Testis (tissue), 3 donors: ENCODE results near the gene ABCC8. TPM values are rescaled to one million over a fixed set of nuclear protein-coding genes. Genes with fewer than 3 reads are reported as not detected.

ENCODE experiments used
- DNase-seq: peaks from one replicate; pipeline ENCODE4 v3.0.0-alpha.2; 2019
- H3K27ac ChIP-seq, 2 donors: fragments of 200-600 bp; sonication (generic); one replicate each; pipeline ENCODE4 v1.5.1; 2019
- H3K27me3 ChIP-seq: fragments of 200-600 bp; sonication (generic); one replicate; pipeline ENCODE4 v1.5.1; 2019
- H3K36me3 ChIP-seq: fragments of 200-600 bp; sonication (generic); one replicate; pipeline ENCODE4 v1.5.1; 2017; ENCODE audit warnings: low read depth; ENCODE audit errors: missing control alignments
- H3K4me1 ChIP-seq: fragments of 200-600 bp; sonication (generic); one replicate; pipeline ENCODE4 v1.5.1; 2019
- H3K4me3 ChIP-seq, 2 donors: fragments of 200-600 bp; sonication (generic); one replicate each; pipeline ENCODE4 v1.5.1; 2017 to 2019
- H3K9me3 ChIP-seq: fragments of 200-600 bp; sonication (generic); one replicate; pipeline ENCODE4 v1.5.1; 2017
- POLR2A ChIP-seq: fragments of 450-650 bp; IDR thresholded peaks from one replicate; pipeline ENCODE4 v1.6.1; 2017; ENCODE audit warnings: antibody characterized with exemption, mild to moderate bottlenecking, moderate library complexity
- WGBS, 2 donors: methylation state at CpG; one replicate each; pipeline ENCODE4 v1.1.5; 2018; 5-methylcytosine and 5-hydroxymethylcytosine counted together
- intact Hi-C: fragments of 100-400 bp; cut with DNase I; formaldehyde crosslinking; loops from one replicate; pipeline ENCODE4 v1.15.1; 2023; ENCODE audit warnings: low total_unique reads
- polyA plus RNA-seq: library from polyadenylated mRNA; stranded (reverse); fragments of 350-450 nt; fragmentation: Illumina TruSeq; extraction: RNeasy Lipid Tissue Mini Kit (QIAGEN cat#74804); gene quantifications from one replicate; pipeline ENCODE4 v1.2.3, GENCODE V29; 2014; ENCODE audit warnings: low read depth, low replicate concordance; ENCODE audit not compliant: insufficient read depth
- total RNA-seq, 2 donors: library from RNA; depleted of rRNA; stranded (reverse); fragments of >200 nt; gene quantifications; one replicate each; pipeline ENCODE4 v1.2.3, GENCODE V29; 2016
- TF ChIP-seq, protein P1 (sequence below), 3 experiments: fragments of 450-650 bp in 2 of 3; fragments of 200-600 bp in 1 of 3; sonication (generic) in 1 of 3; IDR thresholded peaks; one replicate each; pipeline ENCODE4 v1.5.1; 2016 to 2019; ENCODE audit warnings: antibody characterized with exemption in 3 of 3, mild to moderate bottlenecking in 2 of 3, moderate library complexity in 1 of 3

The ABCC8 gene
- total and polyA plus RNA-seq, 3 donors from 2014 or later = 1.5 to 2.2 (median 2.0) TPM

DNA sequence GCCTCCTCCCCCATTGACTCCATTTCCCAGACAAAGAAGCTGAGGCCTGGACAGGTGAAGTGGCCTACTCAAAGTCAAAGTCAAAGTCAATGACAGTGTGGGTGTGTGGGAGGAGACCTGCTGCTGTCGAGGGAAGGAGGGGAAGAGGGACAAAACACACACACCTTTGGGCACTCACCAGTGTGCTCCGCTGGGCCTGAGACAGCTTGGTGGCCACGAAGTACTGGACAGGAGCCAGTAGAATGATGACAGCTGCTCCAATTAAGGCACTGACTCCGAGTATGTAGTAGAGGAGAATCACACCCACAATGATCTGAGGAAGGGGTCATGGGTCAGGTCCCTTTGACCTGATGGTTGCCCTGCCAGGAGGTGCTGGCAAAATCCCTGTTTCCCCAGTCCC lies 33.6 kb downstream of the ABCC8 start:
- no peak for DNase-seq
- H3K9me3 ChIP-seq = no peaks in the 10 kb centered on the region
- H3K27me3 ChIP-seq = no peaks in the 10 kb centered on the region
- no peaks in the 10 kb centered on the region for H3K4me1 ChIP-seq
- WGBS, 2 donors = 68 to 70% methylated on average over 4 of the region's 4 CpGs
- intact Hi-C loops = no loop called here
- H3K27ac ChIP-seq = no peak overlapping the region
- H3K4me3 ChIP-seq = no peak overlapping the region
- TF ChIP-seq POLR2A = no peak
- TF ChIP-seq, protein P1, sequence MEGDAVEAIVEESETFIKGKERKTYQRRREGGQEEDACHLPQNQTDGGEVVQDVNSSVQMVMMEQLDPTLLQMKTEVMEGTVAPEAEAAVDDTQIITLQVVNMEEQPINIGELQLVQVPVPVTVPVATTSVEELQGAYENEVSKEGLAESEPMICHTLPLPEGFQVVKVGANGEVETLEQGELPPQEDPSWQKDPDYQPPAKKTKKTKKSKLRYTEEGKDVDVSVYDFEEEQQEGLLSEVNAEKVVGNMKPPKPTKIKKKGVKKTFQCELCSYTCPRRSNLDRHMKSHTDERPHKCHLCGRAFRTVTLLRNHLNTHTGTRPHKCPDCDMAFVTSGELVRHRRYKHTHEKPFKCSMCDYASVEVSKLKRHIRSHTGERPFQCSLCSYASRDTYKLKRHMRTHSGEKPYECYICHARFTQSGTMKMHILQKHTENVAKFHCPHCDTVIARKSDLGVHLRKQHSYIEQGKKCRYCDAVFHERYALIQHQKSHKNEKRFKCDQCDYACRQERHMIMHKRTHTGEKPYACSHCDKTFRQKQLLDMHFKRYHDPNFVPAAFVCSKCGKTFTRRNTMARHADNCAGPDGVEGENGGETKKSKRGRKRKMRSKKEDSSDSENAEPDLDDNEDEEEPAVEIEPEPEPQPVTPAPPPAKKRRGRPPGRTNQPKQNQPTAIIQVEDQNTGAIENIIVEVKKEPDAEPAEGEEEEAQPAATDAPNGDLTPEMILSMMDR (IDR thresholded peaks at IDR 0.05) = no peak
- H3K36me3 ChIP-seq = no peaks in the 10 kb centered on the region

DNA sequence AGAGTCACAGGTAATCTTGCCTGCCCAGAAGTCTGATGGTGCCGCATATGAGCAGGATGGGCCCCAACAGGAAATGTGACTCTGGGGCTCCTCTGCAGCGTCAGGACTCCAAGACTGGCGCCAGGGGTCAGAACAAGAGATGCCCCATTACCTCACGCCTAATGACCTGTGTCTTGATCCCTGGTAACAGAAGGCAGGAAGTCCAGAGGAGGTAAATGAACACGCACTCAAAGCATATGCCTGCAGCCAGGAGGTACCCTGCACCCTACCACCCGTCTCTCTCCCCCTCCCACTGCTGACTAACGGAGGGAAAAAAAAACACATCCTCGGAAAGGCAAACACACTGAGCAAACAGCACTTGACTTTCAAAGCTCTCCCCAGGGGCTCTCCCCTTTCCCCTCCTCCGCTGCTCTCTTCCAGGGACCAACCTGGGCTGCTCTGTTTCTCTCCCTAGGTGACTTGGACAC lies 37.3 kb downstream of the ABCC8 start:
- WGBS, 2 donors = 42 to 44% methylated on average over 9 of the region's 9 CpGs
- intact Hi-C loops = no loop called here
- no peak for DNase-seq
- Histone ChIP-seq H3K4me1 (no peaks in the 10 kb centered on the region), H3K27me3 (no peaks in the 10 kb centered on the region), H3K36me3 (no peaks in the 10 kb centered on the region), H3K27ac (no peak overlapping the region), H3K4me3 (no peak overlapping the region), H3K9me3 (no peaks in the 10 kb centered on the region)
- TF ChIP-seq POLR2A = no peak
- TF ChIP-seq, protein P1 (IDR thresholded peaks at IDR 0.05) = no peak

DNA sequence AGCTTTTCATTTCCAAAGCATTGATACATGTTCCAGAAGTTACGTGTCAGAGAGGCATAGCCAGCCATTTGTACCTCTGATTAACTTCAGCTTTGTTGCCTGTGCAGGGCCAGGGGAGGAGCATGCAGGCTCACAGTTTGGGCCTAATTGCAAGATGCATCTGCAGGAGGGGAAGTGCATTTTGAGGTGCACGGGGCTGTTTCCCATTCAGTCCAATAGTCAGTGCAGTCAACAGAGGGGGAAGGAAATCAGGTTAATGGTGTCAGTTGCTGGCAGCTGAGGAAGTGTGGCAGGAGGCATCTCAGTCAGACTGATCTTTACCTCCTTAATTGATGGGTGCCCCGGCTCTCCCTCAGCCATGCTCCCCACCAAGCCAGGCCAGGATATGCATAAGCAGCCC lies 39.3 kb downstream of the ABCC8 start:
- H3K36me3 ChIP-seq = no peaks in the 10 kb centered on the region
- no peak for DNase-seq
- TF ChIP-seq, protein P1 (IDR thresholded peaks at IDR 0.05) = no peak
- no peak for TF ChIP-seq POLR2A
- 83% methylated on average over 2 to 3 of the region's 3 CpGs for WGBS, 2 donors
- no peak overlapping the region for H3K27ac ChIP-seq
- H3K27me3 ChIP-seq = no peaks in the 10 kb centered on the region
- no peak overlapping the region for H3K4me3 ChIP-seq
- H3K4me1 ChIP-seq = no peaks in the 10 kb centered on the region
- H3K9me3 ChIP-seq = no peaks in the 10 kb centered on the region
- intact Hi-C loops = no loop called here

DNA sequence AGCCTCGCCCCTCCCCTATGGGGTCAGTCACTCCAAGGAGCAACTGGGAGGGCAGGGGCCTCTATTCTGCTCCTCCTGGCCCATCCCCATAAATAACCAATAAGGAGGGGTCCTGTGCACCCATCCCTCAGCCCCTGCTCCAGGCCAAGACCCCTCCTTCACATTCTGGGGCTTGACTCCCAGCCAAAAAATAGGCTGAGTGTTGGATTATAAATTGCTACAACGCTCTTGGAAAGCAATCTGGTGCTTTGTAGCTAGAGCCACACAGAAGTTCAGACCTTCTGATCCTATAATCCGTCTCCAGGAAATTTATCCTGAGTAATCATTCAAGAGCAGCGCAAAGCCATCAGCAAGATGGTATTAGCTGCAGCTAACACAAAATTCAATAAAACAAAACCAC lies 42.5 kb downstream of the ABCC8 start:
- no peaks in the 10 kb centered on the region for H3K4me1 ChIP-seq
- H3K9me3 ChIP-seq = no peaks in the 10 kb centered on the region
- 83 to 88% methylated on average over 4 of the region's 4 CpGs for WGBS, 2 donors

DNA sequence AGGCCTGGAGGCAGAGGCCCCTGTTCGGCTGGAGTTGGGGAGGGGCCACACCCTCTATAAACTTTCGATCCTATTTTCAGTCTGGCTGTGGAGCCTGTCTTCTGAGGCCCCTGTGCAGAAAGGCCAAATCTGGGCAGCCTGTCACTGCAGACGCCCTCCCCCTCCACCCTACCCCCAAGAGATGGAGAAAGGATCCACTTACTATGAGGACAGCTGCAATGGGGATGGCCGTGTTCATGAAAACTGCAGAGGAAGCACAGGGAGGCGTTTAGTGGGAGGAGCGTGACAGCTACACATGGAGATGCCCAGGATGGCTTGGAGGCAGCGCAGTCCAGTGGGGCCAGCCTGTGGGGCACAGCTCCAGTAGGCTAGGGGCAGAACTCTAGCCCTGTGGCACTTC lies 44.6 kb downstream of the ABCC8 start:
- Histone ChIP-seq H3K9me3 (no peaks in the 10 kb centered on the region), H3K4me3 (no peak overlapping the region), H3K4me1 (no peaks in the 10 kb centered on the region), H3K36me3 (no peaks in the 10 kb centered on the region), H3K27ac (no peak overlapping the region), H3K27me3 (no peaks in the 10 kb centered on the region)
- intact Hi-C loops = no loop called here
- TF ChIP-seq POLR2A = no peak
- TF ChIP-seq, protein P1 (IDR thresholded peaks at IDR 0.05) = no peak
- WGBS, 2 donors = 77 to 81% methylated on average over 7 of the region's 7 CpGs
- DNase-seq = no peak

More for the DNA sequence above, 42.5 kb downstream of the ABCC8 start:
- DNase-seq = no peak
- TF ChIP-seq, protein P1 (IDR thresholded peaks at IDR 0.05) = no peak
- no peak for TF ChIP-seq POLR2A
- Histone ChIP-seq H3K4me3 (no peak overlapping the region), H3K36me3 (no peaks in the 10 kb centered on the region), H3K27ac (no peak overlapping the region), H3K27me3 (no peaks in the 10 kb centered on the region)
- intact Hi-C loops = no loop called here
